K562 (cell line): ENCODE results near the gene BCAS1. TPM values are rescaled to one million over a fixed set of nuclear protein-coding genes. Genes with fewer than 3 reads are reported as not detected.

Experiments
- CBX3 ChIP-seq, 2 experiments: IDR thresholded peaks; 1 replicate in 1 of 2; 2 replicates in 1 of 2; pipeline ENCODE4 v1.6.1; 2012; ENCODE audit warnings: inconsistent platforms in 2 of 2, low read length in 2 of 2, borderline replicate concordance in 1 of 2, control low read depth in 1 of 2
- CHD1 ChIP-seq: fragments of 200-600 bp; sonication (generic); IDR thresholded peaks from one replicate; pipeline ENCODE4 v1.6.1; 2012; ENCODE audit warnings: mild to moderate bottlenecking, moderate library complexity, low read length, inconsistent platforms
- FOXJ3 ChIP-seq: sonication (generic); formaldehyde crosslinking; IDR thresholded peaks from 2 replicates; pipeline ENCODE4 v1.4.0; 2020; ENCODE audit warnings: mild to moderate bottlenecking, missing genetic modification reagents
- GATA2 ChIP-seq: sonication (generic); formaldehyde crosslinking; IDR thresholded peaks from 2 replicates; pipeline ENCODE4 v1.4.0; 2020; ENCODE audit warnings: mild to moderate bottlenecking, missing genetic modification reagents
- GTF2E2 ChIP-seq: fragments of 200-800 bp; sonication (Bioruptor generic); IDR thresholded peaks from 2 replicates; pipeline ENCODE4 v1.6.1; 2016; ENCODE audit warnings: missing genetic modification characterization, missing compliant biosample characterization
- HDAC3 ChIP-seq: fragments of 450-650 bp; IDR thresholded peaks from 2 replicates; pipeline ENCODE4 v1.6.1; 2018; ENCODE audit warnings: borderline replicate concordance, mild to moderate bottlenecking, moderate library complexity; ENCODE audit not compliant: partially characterized antibody
- HMGXB4 ChIP-seq: sonication (generic); formaldehyde crosslinking; IDR thresholded peaks from 2 replicates; pipeline ENCODE4 v1.8.1; 2023; ENCODE audit warnings: mild to moderate bottlenecking, missing genetic modification reagents
- KAT7 ChIP-seq: sonication (generic); formaldehyde crosslinking; IDR thresholded peaks from 2 replicates; pipeline ENCODE4 v1.8.0; 2022; ENCODE audit warnings: missing genetic modification reagents, mild to moderate bottlenecking, borderline replicate concordance
- MITF ChIP-seq: IDR thresholded peaks from 2 replicates; pipeline ENCODE4 v1.6.1; 2014; ENCODE audit warnings: antibody characterized with exemption
- MYBL2 ChIP-seq, 2 experiments: fragments of 450-650 bp in 1 of 2; sonication (generic) in 1 of 2; formaldehyde crosslinking in 1 of 2; IDR thresholded peaks; 2 replicates each; pipeline versions ENCODE4 v1.6.1 to v1.8.1; 2017 to 2022; ENCODE audit warnings: borderline replicate concordance in 1 of 2, inconsistent platforms in 1 of 2, low read depth in 1 of 2, mild to moderate bottlenecking in 1 of 2, missing genetic modification reagents in 1 of 2, moderate library complexity in 1 of 2
- NCOA2 ChIP-seq, 2 experiments: fragments of 450-650 bp; IDR thresholded peaks; 2 replicates each; pipeline ENCODE4 v1.6.1; 2018; ENCODE audit warnings: mild to moderate bottlenecking in 2 of 2, moderate library complexity in 1 of 2; ENCODE audit not compliant: partially characterized antibody in 2 of 2
- NRF1 ChIP-seq, 2 experiments: fragments of 450-650 bp; IDR thresholded peaks in 1 of 2; conservative IDR thresholded peaks in 1 of 2; 2 replicates each; pipeline ENCODE4 v1.6.1; 2014; ENCODE audit warnings: mild to moderate bottlenecking in 2 of 2
- POLR2B ChIP-seq: fragments of 450-650 bp; IDR thresholded peaks from 2 replicates; pipeline ENCODE4 v1.6.1; 2018; ENCODE audit warnings: low read depth; ENCODE audit not compliant: partially characterized antibody
- POLR2G ChIP-seq: fragments of 200-400 bp; formaldehyde crosslinking; IDR thresholded peaks from 2 replicates; pipeline ENCODE4 v1.6.1; 2017; ENCODE audit warnings: low read depth, mild to moderate bottlenecking, antibody characterized with exemption, low read length, moderate library complexity
- POLR3G ChIP-seq: IDR thresholded peaks from 2 replicates; pipeline ENCODE4 v1.6.1; 2011; ENCODE audit not compliant: insufficient read length, insufficient replicate concordance; ENCODE audit errors: extremely low read depth
- RAD21 ChIP-seq, 2 experiments: fragments of 250-450 bp in 1 of 2; fragments of 450-650 bp in 1 of 2; sonication (Bioruptor Pico) in 1 of 2; formaldehyde crosslinking in 1 of 2; IDR thresholded peaks in 1 of 2; conservative IDR thresholded peaks in 1 of 2; 2 replicates each; pipeline versions ENCODE4 v1.4.0 to v1.8.0; 2020 to 2022; ENCODE audit warnings: mild to moderate bottlenecking in 2 of 2, moderate library complexity in 1 of 2
- TAF7 ChIP-seq: fragments of 450-650 bp; IDR thresholded peaks from 2 replicates; pipeline ENCODE4 v1.6.1; 2016; ENCODE audit warnings: missing genetic modification characterization, missing compliant biosample characterization
- THAP7 ChIP-seq: fragments of 250-450 bp; sonication (Bioruptor Pico); IDR thresholded peaks from 2 replicates; pipeline ENCODE4 v1.5.0; 2021
- THRAP3 ChIP-seq: fragments of 450-650 bp; IDR thresholded peaks from 2 replicates; pipeline ENCODE4 v1.6.1; 2016; ENCODE audit warnings: mild to moderate bottlenecking, inconsistent platforms, borderline replicate concordance
- ZNF134 ChIP-seq: fragments of 250-450 bp; sonication (Bioruptor Pico); conservative IDR thresholded peaks from 2 replicates; pipeline ENCODE4 v1.4.0; 2020
- ZNF274 ChIP-seq: IDR thresholded peaks from 2 replicates; pipeline ENCODE4 v1.6.1; 2011; ENCODE audit warnings: low read depth, mild to moderate bottlenecking, low read length, moderate library complexity, borderline replicate concordance
- ZNF584 ChIP-seq: fragments of 200-800 bp; sonication (Bioruptor generic); IDR thresholded peaks from 2 replicates; pipeline ENCODE4 v1.6.1; 2016; ENCODE audit warnings: low read depth, mild to moderate bottlenecking, missing genetic modification characterization, missing compliant biosample characterization
- ZNF586 ChIP-seq: fragments of 450-650 bp; formaldehyde crosslinking; conservative IDR thresholded peaks from 2 replicates; pipeline ENCODE4 v1.4.0; 2020; ENCODE audit warnings: mild to moderate bottlenecking, moderate library complexity
- polyA plus RNA-seq, 8 experiments: library from polyadenylated mRNA; depleted of rRNA in 4 of 8; stranded (reverse) in 5 of 8; unstranded in 3 of 8; fragments of >200 nt; fragmentation: Nextera tagmentation in 2 of 8; fragmentation: Illumina TruSeq in 1 of 8; extraction: Ambion mirVana in 2 of 8; extraction: Trizol in 1 of 8; gene quantifications; 2 replicates each; pipeline versions ENCODE4 v1.2.1 to v1.2.3, GENCODE V29; 2011 to 2014; ENCODE audit warnings: inconsistent platforms in 1 of 8, missing spikeins in 1 of 8
- total RNA-seq, 7 experiments: library from RNA; depleted of rRNA in 6 of 7; stranded (reverse); fragments of >200 nt in 6 of 7; fragmentation: Illumina TruSeq in 2 of 7; extraction: Trizol in 2 of 7; gene quantifications; 2 replicates each; pipeline versions ENCODE4 v1.2.1 to v1.2.3, GENCODE V29; 2011 to 2021; ENCODE audit warnings: low replicate concordance in 1 of 7

BCAS1 gene
- total and polyA plus RNA-seq, 9 of the 15 experiments (the other 6 are each of a cell fraction or from before 2014, with no cell fraction given) = 0.18 to 2.3 (median 0.93) TPM

- no peak for TF ChIP-seq TAF7 (tag)
- TF ChIP-seq POLR2G = no peak
- TF ChIP-seq KAT7 = no peak
- TF ChIP-seq GTF2E2 (tag) = peak; percentile 81; the same call in 1 of the 2 replicates
- TF ChIP-seq NRF1 (conservative IDR thresholded peaks at IDR 0.05 in 1 of 2, IDR thresholded peaks at IDR 0.05 in 1 of 2) = no peak
- TF ChIP-seq ZNF134 (CRISPR knock-in tag) = no peak
- TF ChIP-seq THAP7 = no peak
- peak in 1 of 2 experiments; percentile 54 for TF ChIP-seq NCOA2 (IDR thresholded peaks at IDR 0.05; ENCODE audit: partially characterized antibody in 2 of 2)
- no peak for TF ChIP-seq ZNF274
- no peak for TF ChIP-seq CHD1
- no peak for TF ChIP-seq MITF
- no peak for TF ChIP-seq CBX3 (IDR thresholded peaks at IDR 0.05; ENCODE audit: borderline replicate concordance in 1 of 2, low read length in 2 of 2)
- no peak for TF ChIP-seq POLR2B
- no peak for TF ChIP-seq HMGXB4 (CRISPR knock-in tag)
- TF ChIP-seq FOXJ3 (CRISPR knock-in tag) = no peak
- TF ChIP-seq GATA2 (CRISPR knock-in tag) = no peak
- no peak for TF ChIP-seq RAD21 (CRISPR knock-in tag; conservative IDR thresholded peaks at IDR 0.05 in 1 of 2, IDR thresholded peaks at IDR 0.05 in 1 of 2)
- TF ChIP-seq POLR3G = no peak
- peak; percentile 59 for TF ChIP-seq HDAC3
- no peak for TF ChIP-seq THRAP3
- TF ChIP-seq MYBL2 (IDR thresholded peaks at IDR 0.05; ENCODE audit: low read depth) = no peak
- no peak for TF ChIP-seq MYBL2 (CRISPR knock-in tag; IDR thresholded peaks at IDR 0.05; ENCODE audit: borderline replicate concordance)
- TF ChIP-seq ZNF586 (CRISPR knock-in tag) = no peak
- TF ChIP-seq ZNF584 (CRISPR knock-in tag) = no peak
Measured at GRCh38 chr20:53934421-53935343, 135.7 kb downstream of the BCAS1 start (continued).
